Osteocyte (in vitro differentiated cells): ENCODE results near the gene MRPL4. TPM values are rescaled to one million over a fixed set of nuclear protein-coding genes. Genes with fewer than 3 reads are reported as not detected.

Experiments used
- DNase-seq: peaks from one replicate; pipeline ENCODE4 v3.0.0; 2021; ENCODE audit warnings: mixed read lengths; ENCODE audit not compliant: unreplicated experiment; ENCODE audit errors: extremely low spot score
- H3K27ac Mint-ChIP-seq: one replicate; pipeline ENCODE4 v1.8.0; 2021; ENCODE audit warnings: mild to moderate bottlenecking, mixed read lengths; ENCODE audit not compliant: unreplicated experiment
- H3K27me3 Mint-ChIP-seq: one replicate; pipeline ENCODE4 v1.8.0; 2021; ENCODE audit warnings: mixed read lengths; ENCODE audit not compliant: unreplicated experiment
- H3K36me3 Mint-ChIP-seq: one replicate; pipeline ENCODE4 v1.8.0; 2021; ENCODE audit warnings: mixed read lengths; ENCODE audit not compliant: unreplicated experiment
- H3K4me1 Mint-ChIP-seq: one replicate; pipeline ENCODE4 v1.8.0; 2021; ENCODE audit warnings: mixed read lengths; ENCODE audit not compliant: unreplicated experiment
- H3K4me3 Mint-ChIP-seq: one replicate; pipeline ENCODE4 v1.8.0; 2021; ENCODE audit warnings: mild to moderate bottlenecking, moderate library complexity, mixed read lengths; ENCODE audit not compliant: unreplicated experiment
- H3K9me3 Mint-ChIP-seq: one replicate; pipeline ENCODE4 v1.8.0; 2021; ENCODE audit warnings: mixed read lengths; ENCODE audit not compliant: unreplicated experiment
- CTCF ChIP-seq: fragments of 200-600 bp; sonication (generic); IDR thresholded peaks from 2 replicates; pipeline ENCODE4 v1.5.0; 2021; ENCODE audit warnings: antibody characterized with exemption, mild to moderate bottlenecking, moderate library complexity
- total RNA-seq: library from RNA; stranded (reverse); gene quantifications from 2 replicates; pipeline ENCODE4 v1.2.1, GENCODE V29; 2021

The MRPL4 gene
- total RNA-seq, 1 donor from 2014 or later = 57.0 TPM

GRCh38 chr19:10262771-10263170 lies 10.8 kb downstream of the MRPL4 start:
- no peak for TF ChIP-seq CTCF
- H3K4me3 Mint-ChIP-seq = no peak overlapping the region
- H3K4me1 Mint-ChIP-seq = no peaks in the 10 kb centered on the region
- peaks cover 3% of the 10 kb centered on the region for H3K36me3 Mint-ChIP-seq
- no peak for DNase-seq
- H3K27me3 Mint-ChIP-seq = no peaks in the 10 kb centered on the region
- no peaks in the 10 kb centered on the region for H3K9me3 Mint-ChIP-seq
- H3K27ac Mint-ChIP-seq = no peak overlapping the region

GRCh38 chr19:10266706-10267105 lies 14.7 kb downstream of the MRPL4 start:
- Mint-ChIP-seq H3K9me3 (no peaks in the 10 kb centered on the region), H3K36me3 (no peaks in the 10 kb centered on the region), H3K27me3 (no peaks in the 10 kb centered on the region), H3K27ac (no peak overlapping the region), H3K4me3 (no peak overlapping the region), H3K4me1 (peaks cover 17% of the 10 kb centered on the region)
- no peak for DNase-seq
- TF ChIP-seq CTCF = no peak

- no peak for TF ChIP-seq CTCF
- H3K36me3 Mint-ChIP-seq = no peaks in the 10 kb centered on the region
- H3K9me3 Mint-ChIP-seq = no peaks in the 10 kb centered on the region
- H3K4me3 Mint-ChIP-seq = no peak overlapping the region
- peaks cover 20% of the 10 kb centered on the region for H3K4me1 Mint-ChIP-seq
- H3K27me3 Mint-ChIP-seq = no peaks in the 10 kb centered on the region
- H3K27ac Mint-ChIP-seq = no peak overlapping the region
- DNase-seq = no peak
Measured at GRCh38 chr19:10268071-10268470, 16.1 kb downstream of the MRPL4 start.

GRCh38 chr19:10269333-10270179 lies 17.5 kb downstream of the MRPL4 start:
- peak; percentile 96 for TF ChIP-seq CTCF
- H3K27ac Mint-ChIP-seq = peak overlapping the region; percentile 78
- no peaks in the 10 kb centered on the region for H3K27me3 Mint-ChIP-seq
- H3K4me1 Mint-ChIP-seq = peaks cover 23% of the 10 kb centered on the region
- H3K9me3 Mint-ChIP-seq = no peaks in the 10 kb centered on the region
- peak overlapping the region; percentile 71 for H3K4me3 Mint-ChIP-seq
- DNase-seq = peak; percentile 96
- H3K36me3 Mint-ChIP-seq = peaks cover 3% of the 10 kb centered on the region

- no peaks in the 10 kb centered on the region for H3K9me3 Mint-ChIP-seq
- peak; percentile 83 for DNase-seq
- H3K36me3 Mint-ChIP-seq = peaks cover 6% of the 10 kb centered on the region
- H3K27me3 Mint-ChIP-seq = no peaks in the 10 kb centered on the region
- H3K4me1 Mint-ChIP-seq = peaks cover 23% of the 10 kb centered on the region
- peak overlapping the region; percentile 78 for H3K27ac Mint-ChIP-seq
- peak overlapping the region; percentile 71 for H3K4me3 Mint-ChIP-seq
- TF ChIP-seq CTCF = no peak
Measured at GRCh38 chr19:10270180-10270615, 18.2 kb downstream of the MRPL4 start.
